ENCODE data around the gene CSE1L. TPM values are rescaled to one million over a fixed set of nuclear protein-coding genes. Genes with fewer than 3 reads are reported as not detected.

The CSE1L gene
- total RNA-seq, 1 experiment from 2014 or later, result 246 TPM

- no peak overlapping the region for H2BK120ac ChIP-seq (ENCODE audit: low read depth, low read length, poor library complexity, severe bottlenecking)
- no peak overlapping the region for H2AK5ac ChIP-seq (ENCODE audit: insufficient read length, low read length)
- H3K4ac ChIP-seq (ENCODE audit: low read depth, low read length), result no peak overlapping the region
- no peaks in the 10 kb centered on the region for H3K23me2 ChIP-seq (ENCODE audit: insufficient read length, low read depth, low read length, poor library complexity, severe bottlenecking)
- no peaks in the 10 kb centered on the region for H3K4me1 ChIP-seq (ENCODE audit: insufficient read depth, low read length)
- H3K9me3 ChIP-seq (ENCODE audit: control insufficient read depth, low read depth, low read length), result no peaks in the 10 kb centered on the region
- no peaks in the 10 kb centered on the region for H3K79me1 ChIP-seq (ENCODE audit: insufficient read depth, low read depth, low read length, poor library complexity, severe bottlenecking)
- H3K4me1 Mint-ChIP-seq, result no peaks in the 10 kb centered on the region
- H3K9ac ChIP-seq (ENCODE audit: extremely low read depth, insufficient read length, low read length), result no peak overlapping the region
- TF ChIP-seq CTCF (conservative IDR thresholded peaks at IDR 0.05), result no peak
- no CpG with 5 or more reads among the region's 13 CpGs for WGBS (ENCODE audit: extremely low coverage, insufficient read length, low lambda C conversion rate)
- no peak overlapping the region for H3K56ac ChIP-seq (ENCODE audit: insufficient read length, low read depth, low read length)
- H2BK15ac ChIP-seq (ENCODE audit: low read depth, low read length), result no peak overlapping the region
- no peak overlapping the region for H2BK12ac ChIP-seq (ENCODE audit: insufficient read length, low read depth, low read length)
- H3K23ac ChIP-seq (ENCODE audit: insufficient read length, low read depth, low read length), result no peak overlapping the region
- H4K20me1 ChIP-seq (ENCODE audit: control insufficient read depth, insufficient read depth, insufficient read length), result no peaks in the 10 kb centered on the region
- H2BK20ac ChIP-seq (ENCODE audit: low read depth, low read length, poor library complexity, severe bottlenecking), result no peak overlapping the region
- H4K8ac ChIP-seq (replicated peaks; ENCODE audit: insufficient read length, low read depth, low read length), result no peak overlapping the region
- H2AFZ ChIP-seq (ENCODE audit: low read length), result no peak overlapping the region
- H4K91ac ChIP-seq (ENCODE audit: insufficient read length, low read depth, low read length), result no peak overlapping the region
- DNase-seq, result no peak
- no peaks in the 10 kb centered on the region for H3K79me2 ChIP-seq (ENCODE audit: insufficient read depth, low read length)
- H2BK5ac ChIP-seq (ENCODE audit: insufficient read length, low read length), result no peak overlapping the region
- no peaks in the 10 kb centered on the region for H3K27me3 ChIP-seq (ENCODE audit: insufficient read depth, low read length)
- H3K9me3 Mint-ChIP-seq, result no peaks in the 10 kb centered on the region
- no peak overlapping the region for H3K18ac ChIP-seq (ENCODE audit: insufficient read length, low read depth, low read length)
- H3K36me3 Mint-ChIP-seq (ENCODE audit: insufficient read depth in 1 of 3, low read depth in 3 of 3), result peaks cover 31 to 80% (median 69%) of the 10 kb centered on the region in 3 experiments
- H3K27ac Mint-ChIP-seq, result no peak overlapping the region
- H3K14ac ChIP-seq (ENCODE audit: insufficient read depth, low read length), result no peak overlapping the region
- H3K27me3 Mint-ChIP-seq (ENCODE audit: low read depth), result no peaks in the 10 kb centered on the region
- no peak overlapping the region for H3T11ph ChIP-seq (ENCODE audit: low read length)
- no peak overlapping the region for H4K5ac ChIP-seq (ENCODE audit: insufficient read length, low read depth, low read length)
- H3K4me2 ChIP-seq (ENCODE audit: insufficient read depth, insufficient read length, low read length), result no peak overlapping the region
- no peak overlapping the region for H3K4me3 Mint-ChIP-seq
- no peak overlapping the region for H3K27ac ChIP-seq (ENCODE audit: insufficient read length, low read depth, low read length)
These were observed 76.8 kb downstream of the CSE1L start for GRCh38 chr20:49122920-49123319.

Data from H9 (cell line).